H9 (cell line): ENCODE results near the gene NBDY. TPM values are rescaled to one million over a fixed set of nuclear protein-coding genes. Genes with fewer than 3 reads are reported as not detected.
A peak's percentile ranks its signal among the peaks of the same experiment; 100 is the strongest.

Experiments used
- DNase-seq: peaks from one replicate; pipeline ENCODE4 v3.0.0-alpha.2; 2017
- H2AFZ ChIP-seq: one replicate; pipeline ENCODE4 v1.6.1; 2013; ENCODE audit warnings: mild to moderate bottlenecking, low read length, control low read depth, moderate library complexity
- H2AK5ac ChIP-seq: 2 replicates; pipeline ENCODE4 v1.6.1; 2013; ENCODE audit warnings: low read length, control low read depth, mixed read lengths; ENCODE audit not compliant: insufficient read length
- H2BK120ac ChIP-seq: one replicate; pipeline ENCODE4 v1.6.1; 2013; ENCODE audit warnings: low read depth, mild to moderate bottlenecking, low read length, control low read depth, inconsistent platforms; ENCODE audit not compliant: poor library complexity, severe bottlenecking
- H2BK12ac ChIP-seq: 2 replicates; pipeline ENCODE4 v1.6.1; 2013; ENCODE audit warnings: low read length, control low read depth, mixed read lengths, low read depth; ENCODE audit not compliant: insufficient read length
- H2BK15ac ChIP-seq: 2 replicates; pipeline ENCODE4 v1.6.1; 2013; ENCODE audit warnings: low read depth, low read length, control low read depth
- H2BK20ac ChIP-seq: one replicate; pipeline ENCODE4 v1.6.1; 2013; ENCODE audit warnings: low read depth, mild to moderate bottlenecking, low read length, control low read depth, inconsistent platforms; ENCODE audit not compliant: poor library complexity, severe bottlenecking
- H2BK5ac ChIP-seq: 2 replicates; pipeline ENCODE4 v1.6.1; 2013; ENCODE audit warnings: low read length, control low read depth, mixed read lengths; ENCODE audit not compliant: insufficient read length
- H3K14ac ChIP-seq: 2 replicates; pipeline ENCODE4 v1.6.1; 2013; ENCODE audit warnings: low read length, control low read depth; ENCODE audit not compliant: insufficient read depth
- H3K18ac ChIP-seq: 2 replicates; pipeline ENCODE4 v1.6.1; 2013; ENCODE audit warnings: low read depth, mild to moderate bottlenecking, mixed read lengths, low read length, control low read depth; ENCODE audit not compliant: insufficient read length
- H3K23ac ChIP-seq: 2 replicates; pipeline ENCODE4 v1.6.1; 2013; ENCODE audit warnings: low read length, control low read depth, mixed read lengths, low read depth; ENCODE audit not compliant: insufficient read length
- H3K23me2 ChIP-seq: 2 replicates; pipeline ENCODE4 v1.6.1; 2013; ENCODE audit warnings: low read depth, mild to moderate bottlenecking, mixed read lengths, low read length, control low read depth; ENCODE audit not compliant: insufficient read length, poor library complexity, severe bottlenecking
- H3K27ac ChIP-seq: 2 replicates; pipeline ENCODE4 v1.5.1; 2013; ENCODE audit warnings: low read length, control low read depth, mixed read lengths, low read depth; ENCODE audit not compliant: insufficient read length
- H3K27me3 ChIP-seq: 2 replicates; pipeline ENCODE4 v1.6.1; 2013; ENCODE audit warnings: low read length, control low read depth, inconsistent platforms; ENCODE audit not compliant: insufficient read depth
- H3K4ac ChIP-seq: 2 replicates; pipeline ENCODE4 v1.6.1; 2013; ENCODE audit warnings: low read depth, mild to moderate bottlenecking, control low read depth, inconsistent platforms, low read length, moderate library complexity
- H3K4me1 ChIP-seq: 2 replicates; pipeline ENCODE4 v1.6.1; 2013; ENCODE audit warnings: low read length, control low read depth, inconsistent platforms; ENCODE audit not compliant: insufficient read depth
- H3K4me2 ChIP-seq: 2 replicates; pipeline ENCODE4 v1.6.1; 2013; ENCODE audit warnings: low read length, control low read depth, mixed read lengths; ENCODE audit not compliant: insufficient read length, insufficient read depth
- H3K56ac ChIP-seq: 2 replicates; pipeline ENCODE4 v1.6.1; 2013; ENCODE audit warnings: low read depth, mild to moderate bottlenecking, mixed read lengths, low read length, control low read depth; ENCODE audit not compliant: insufficient read length
- H3K79me1 ChIP-seq: 2 replicates; pipeline ENCODE4 v1.6.1; 2013; ENCODE audit warnings: low read depth, mild to moderate bottlenecking, moderate library complexity, low read length, control low read depth, inconsistent platforms; ENCODE audit not compliant: insufficient read depth, poor library complexity, severe bottlenecking
- H3K79me2 ChIP-seq: 2 replicates; pipeline ENCODE4 v1.6.1; 2013; ENCODE audit warnings: low read length, control low read depth, inconsistent platforms; ENCODE audit not compliant: insufficient read depth
- H3K9ac ChIP-seq: 2 replicates; pipeline ENCODE4 v1.6.1; 2013; ENCODE audit warnings: low read length, control low read depth, mixed read lengths; ENCODE audit not compliant: insufficient read length; ENCODE audit errors: extremely low read depth
- H3K9me3 ChIP-seq: one replicate; pipeline ENCODE4 v1.6.1; 2013; ENCODE audit warnings: low read depth, low read length, inconsistent platforms; ENCODE audit not compliant: control insufficient read depth
- H3T11ph ChIP-seq: one replicate; pipeline ENCODE4 v1.6.1; 2013; ENCODE audit warnings: mild to moderate bottlenecking, low read length, control low read depth, inconsistent platforms
- H4K20me1 ChIP-seq: one replicate; pipeline ENCODE4 v1.6.1; 2013; ENCODE audit not compliant: control insufficient read depth, insufficient read length, insufficient read depth
- H4K5ac ChIP-seq: 2 replicates; pipeline ENCODE4 v1.6.1; 2013; ENCODE audit warnings: low read depth, mild to moderate bottlenecking, mixed read lengths, low read length, control low read depth; ENCODE audit not compliant: insufficient read length
- H4K8ac ChIP-seq: replicated peaks from 2 replicates; pipeline ENCODE4 v1.6.1; 2013; ENCODE audit warnings: low read length, control low read depth, mixed read lengths, low read depth; ENCODE audit not compliant: insufficient read length
- H4K91ac ChIP-seq: 2 replicates; pipeline ENCODE4 v1.6.1; 2013; ENCODE audit warnings: low read depth, mild to moderate bottlenecking, moderate library complexity, mixed read lengths, low read length, control low read depth; ENCODE audit not compliant: insufficient read length
- H3K27ac Mint-ChIP-seq, 3 experiments: 2 replicates in 2 of 3; 3 replicates in 1 of 3; pipeline ENCODE4 v1.8.0; 2020 to 2021; ENCODE audit warnings: mixed read lengths in 3 of 3, mild to moderate bottlenecking in 1 of 3, moderate library complexity in 1 of 3
- H3K27me3 Mint-ChIP-seq: 2 replicates; pipeline ENCODE4 v1.8.0; 2021; ENCODE audit warnings: low read depth, mild to moderate bottlenecking, moderate library complexity, mixed read lengths
- H3K36me3 Mint-ChIP-seq, 3 experiments: 2 replicates in 2 of 3; 3 replicates in 1 of 3; pipeline ENCODE4 v1.8.0; 2020 to 2021; ENCODE audit warnings: low read depth in 3 of 3, mixed read lengths in 3 of 3; ENCODE audit not compliant: insufficient read depth in 1 of 3
- H3K4me1 Mint-ChIP-seq, 2 experiments: 2 replicates each; pipeline ENCODE4 v1.8.0; 2020; ENCODE audit warnings: mixed read lengths in 2 of 2
- H3K4me3 Mint-ChIP-seq, 2 experiments: 2 replicates in 1 of 2; 3 replicates in 1 of 2; pipeline ENCODE4 v1.8.0; 2020 to 2021; ENCODE audit warnings: mild to moderate bottlenecking in 2 of 2, mixed read lengths in 2 of 2, moderate library complexity in 1 of 2
- H3K9me3 Mint-ChIP-seq, 2 experiments: 2 replicates in 1 of 2; 3 replicates in 1 of 2; pipeline ENCODE4 v1.8.0; 2020; ENCODE audit warnings: mild to moderate bottlenecking in 2 of 2, mixed read lengths in 2 of 2, moderate library complexity in 1 of 2
- CTCF ChIP-seq: fragments of 200-600 bp; sonication (generic); conservative IDR thresholded peaks from 3 replicates; pipeline ENCODE4 v1.8.0; 2021; ENCODE audit warnings: antibody characterized with exemption, mild to moderate bottlenecking
- WGBS: extraction: QIAGEN DNeasy Blood & Tissue Kit; methylation state at CpG from one replicate; pipeline ENCODE4 v1.1.7; 2013; ENCODE audit warnings: missing lambda C conversion rate, low lambda C conversion rate, mixed read lengths; ENCODE audit not compliant: insufficient read length; ENCODE audit errors: extremely low coverage; 5-methylcytosine and 5-hydroxymethylcytosine counted together
- total RNA-seq: library from RNA; stranded (reverse); gene quantifications from 2 replicates; pipeline ENCODE4 v1.2.1, GENCODE V29; 2021

Gene NBDY
- total RNA-seq, 1 experiment from 2014 or later = 62.5 TPM

GRCh38 chrX:56792270-56793111 is 63.4 kb downstream of the NBDY start:
- no peak overlapping the region for H3K56ac ChIP-seq
- H4K20me1 ChIP-seq = no peaks in the 10 kb centered on the region
- no peak overlapping the region for H3K4me3 Mint-ChIP-seq
- H3K27me3 ChIP-seq = no peaks in the 10 kb centered on the region
- no peak overlapping the region for H3K4me2 ChIP-seq
- no peak overlapping the region for H3K18ac ChIP-seq
- H3K23me2 ChIP-seq = no peaks in the 10 kb centered on the region
- H2AFZ ChIP-seq = no peak overlapping the region
- no peak overlapping the region for H4K91ac ChIP-seq
- H3T11ph ChIP-seq = no peak overlapping the region
- H4K8ac ChIP-seq = peak overlapping the region; percentile 73
- peaks cover 55 to 80% of the 10 kb centered on the region in 2 experiments for H3K9me3 Mint-ChIP-seq
- no peak overlapping the region for H3K23ac ChIP-seq
- no peak overlapping the region for H2AK5ac ChIP-seq
- H3K4ac ChIP-seq = no peak overlapping the region
- no CpG with 5 or more reads among the region's 8 CpGs for WGBS
- H2BK5ac ChIP-seq = no peak overlapping the region
- no peak overlapping the region; the same call in 1 of the 2 replicates for H3K14ac ChIP-seq
- H3K9ac ChIP-seq = no peak overlapping the region
- TF ChIP-seq CTCF = no peak
- H3K27ac Mint-ChIP-seq = no peak overlapping the region
- DNase-seq = no peak
- no peaks in the 10 kb centered on the region for H3K9me3 ChIP-seq
- H3K36me3 Mint-ChIP-seq = peaks cover 23 to 49% (median 46%) of the 10 kb centered on the region in 3 experiments
- H4K5ac ChIP-seq = no peak overlapping the region
- H3K79me1 ChIP-seq = no peaks in the 10 kb centered on the region
- H2BK120ac ChIP-seq = no peak overlapping the region
- H3K4me1 Mint-ChIP-seq = peaks cover 3 to 5% of the 10 kb centered on the region in 2 experiments; a peak in 2 of 4 replicates
- H3K79me2 ChIP-seq = no peaks in the 10 kb centered on the region
- no peak overlapping the region for H2BK12ac ChIP-seq
- no peaks in the 10 kb centered on the region for H3K4me1 ChIP-seq
- H3K27ac ChIP-seq = no peak overlapping the region
- H2BK20ac ChIP-seq = no peak overlapping the region
- peaks cover 1% of the 10 kb centered on the region; the same call in 1 of the 2 replicates for H3K27me3 Mint-ChIP-seq
- H2BK15ac ChIP-seq = no peak overlapping the region
